MCF 10A (cell line): ENCODE data around the gene TTF1. TPM values are rescaled to one million over a fixed set of nuclear protein-coding genes. Genes with fewer than 3 reads are reported as not detected.
A peak's percentile ranks its signal among the peaks of the same experiment; 100 is the strongest.

Source experiments
- BruUV-seq: library from RNA; stranded (reverse); fragments of 400-500 nt; replicated peaks from 2 replicates; lab custom pipeline; 2021; lab: Mats Ljungman, UMichigan
- CTCF ChIA-PET: fragments of 300-600 bp; sonication (Branson Sonifier 250); formaldehyde crosslinking; extraction: SDS; loops from one replicate; lab custom pipeline; 2021; ENCODE audit warnings: antibody characterized with exemption, inconsistent platforms; lab: Yijun Ruan, JAX
- POLR2A ChIA-PET: fragments of 300-600, 350-650 bp; sonication (Branson Sonifier 250); formaldehyde crosslinking; extraction: SDS; loops from one replicate; lab custom pipeline; 2020; ENCODE audit warnings: antibody characterized with exemption, inconsistent platforms; lab: Yijun Ruan, JAX
- DNase-seq: peaks from one replicate; pipeline ENCODE4 v3.0.0-alpha.2; 2018; ENCODE audit not compliant: unreplicated experiment
- H3K27ac Mint-ChIP-seq: one replicate; pipeline ENCODE4 v1.8.0; 2022; ENCODE audit warnings: mild to moderate bottlenecking, low read depth, mixed read lengths; ENCODE audit not compliant: unreplicated experiment
- H3K27me3 Mint-ChIP-seq: one replicate; pipeline ENCODE4 v1.8.0; 2022; ENCODE audit warnings: mixed read lengths; ENCODE audit not compliant: insufficient read depth, unreplicated experiment
- H3K36me3 Mint-ChIP-seq: one replicate; pipeline ENCODE4 v1.8.0; 2022; ENCODE audit warnings: mild to moderate bottlenecking, moderate library complexity, mixed read lengths; ENCODE audit not compliant: insufficient read depth, unreplicated experiment
- H3K4me1 Mint-ChIP-seq: one replicate; pipeline ENCODE4 v1.8.0; 2022; ENCODE audit warnings: mixed read lengths; ENCODE audit not compliant: insufficient read depth, unreplicated experiment
- H3K4me3 Mint-ChIP-seq: one replicate; pipeline ENCODE4 v1.8.0; 2022; ENCODE audit warnings: mild to moderate bottlenecking, moderate library complexity, mixed read lengths; ENCODE audit not compliant: unreplicated experiment
- H3K9me3 Mint-ChIP-seq: one replicate; pipeline ENCODE4 v1.8.0; 2022; ENCODE audit warnings: mixed read lengths; ENCODE audit not compliant: unreplicated experiment
- CTCF ChIP-seq: fragments of 200-600 bp; IDR thresholded peaks from one replicate; pipeline ENCODE4 v1.8.0; 2022; ENCODE audit warnings: antibody characterized with exemption, mild to moderate bottlenecking; ENCODE audit not compliant: unreplicated experiment
- intact Hi-C: fragments of 100-400 bp; cut with micrococcal nuclease; formaldehyde crosslinking; loops from 2 replicates; pipeline ENCODE4 v1.14.1; 2022
- total RNA-seq: library from RNA; stranded (reverse); gene quantifications from 2 replicates; pipeline ENCODE4 v1.2.3, GENCODE V29; 2022

The TTF1 gene
- total RNA-seq, 1 experiment from 2014 or later = 9.7 TPM

GRCh38 chr9:132341177-132341840 is 65.3 kb downstream of the TTF1 start:
- ChIA-PET POLR2A (interaction anchor here (1.0 to 1.8 kb wide), 2 partner anchors 12 kb away, joined by 4 read pairs; no protein-coding TSS in a partner anchor), CTCF (no interaction called here)
- Mint-ChIP-seq H3K27ac (no peak overlapping the region), H3K36me3 (peaks cover 87% of the 10 kb centered on the region), H3K4me3 (no peak overlapping the region), H3K4me1 (no peaks in the 10 kb centered on the region), H3K27me3 (no peaks in the 10 kb centered on the region), H3K9me3 (no peaks in the 10 kb centered on the region)
- intact Hi-C loops = no loop called here
- BruUV-seq = TSS peak; percentile 5
- no peak for TF ChIP-seq CTCF
- DNase-seq = no peak

GRCh38 chr9:132334364-132334763 is 72.3 kb downstream of the TTF1 start:
- ChIA-PET POLR2A (no interaction called here), CTCF (no interaction called here)
- H3K27me3 Mint-ChIP-seq = no peaks in the 10 kb centered on the region
- H3K36me3 Mint-ChIP-seq = peaks cover 83% of the 10 kb centered on the region
- intact Hi-C loops = no loop called here
- no peaks in the 10 kb centered on the region for H3K9me3 Mint-ChIP-seq
- H3K4me3 Mint-ChIP-seq = no peak overlapping the region
- no peak for TF ChIP-seq CTCF
- DNase-seq = no peak
- no peak overlapping the region for H3K27ac Mint-ChIP-seq
- no peaks in the 10 kb centered on the region for H3K4me1 Mint-ChIP-seq
- no TSS peak for BruUV-seq

DNA sequence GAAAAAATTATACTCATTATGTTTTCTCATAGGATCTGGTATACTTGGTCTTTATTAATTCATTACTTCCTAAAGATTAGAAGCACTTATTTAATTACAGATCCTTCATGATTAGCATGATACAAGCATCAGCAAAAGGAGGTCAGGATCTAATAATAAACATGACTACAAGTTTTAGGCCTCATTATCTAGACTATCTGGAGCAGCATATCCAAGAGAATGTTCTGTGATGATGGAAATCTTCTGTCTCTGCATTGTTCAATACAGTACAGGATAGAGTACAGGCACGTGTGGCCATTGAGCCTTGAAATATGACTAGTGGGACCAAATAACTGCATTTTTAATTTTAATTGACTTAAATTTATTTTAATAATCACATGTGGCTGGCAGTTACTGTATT is 73.1 kb downstream of the TTF1 start:
- Mint-ChIP-seq H3K4me1 (no peaks in the 10 kb centered on the region), H3K36me3 (peaks cover 86% of the 10 kb centered on the region), H3K9me3 (no peaks in the 10 kb centered on the region)

GRCh38 chr9:132328580-132328979 is 78.1 kb downstream of the TTF1 start:
- no peak for TF ChIP-seq CTCF
- ChIA-PET POLR2A (no interaction called here), CTCF (no interaction called here)
- Mint-ChIP-seq H3K36me3 (peaks cover 93% of the 10 kb centered on the region), H3K4me3 (no peak overlapping the region), H3K27me3 (no peaks in the 10 kb centered on the region), H3K9me3 (no peaks in the 10 kb centered on the region), H3K27ac (no peak overlapping the region), H3K4me1 (no peaks in the 10 kb centered on the region)
- BruUV-seq = TSS peak; percentile 11
- intact Hi-C loops = no loop called here
- no peak for DNase-seq

More for the DNA sequence above, 73.1 kb downstream of the TTF1 start:
- no peak overlapping the region for H3K4me3 Mint-ChIP-seq
- no peak overlapping the region for H3K27ac Mint-ChIP-seq
- intact Hi-C loops = no loop called here
- BruUV-seq = no TSS peak
- no peak for DNase-seq
- ChIA-PET POLR2A (no interaction called here), CTCF (no interaction called here)
- no peaks in the 10 kb centered on the region for H3K27me3 Mint-ChIP-seq
- no peak for TF ChIP-seq CTCF
